ENCODE results near the gene NFKB2.

Gene NFKB2

GRCh38 chr10:102408728-102409603, 13.5 kb downstream of the NFKB2 start:
- peak; percentile 65 for DNase-seq (ENCODE audit: low read depth)

DNA sequence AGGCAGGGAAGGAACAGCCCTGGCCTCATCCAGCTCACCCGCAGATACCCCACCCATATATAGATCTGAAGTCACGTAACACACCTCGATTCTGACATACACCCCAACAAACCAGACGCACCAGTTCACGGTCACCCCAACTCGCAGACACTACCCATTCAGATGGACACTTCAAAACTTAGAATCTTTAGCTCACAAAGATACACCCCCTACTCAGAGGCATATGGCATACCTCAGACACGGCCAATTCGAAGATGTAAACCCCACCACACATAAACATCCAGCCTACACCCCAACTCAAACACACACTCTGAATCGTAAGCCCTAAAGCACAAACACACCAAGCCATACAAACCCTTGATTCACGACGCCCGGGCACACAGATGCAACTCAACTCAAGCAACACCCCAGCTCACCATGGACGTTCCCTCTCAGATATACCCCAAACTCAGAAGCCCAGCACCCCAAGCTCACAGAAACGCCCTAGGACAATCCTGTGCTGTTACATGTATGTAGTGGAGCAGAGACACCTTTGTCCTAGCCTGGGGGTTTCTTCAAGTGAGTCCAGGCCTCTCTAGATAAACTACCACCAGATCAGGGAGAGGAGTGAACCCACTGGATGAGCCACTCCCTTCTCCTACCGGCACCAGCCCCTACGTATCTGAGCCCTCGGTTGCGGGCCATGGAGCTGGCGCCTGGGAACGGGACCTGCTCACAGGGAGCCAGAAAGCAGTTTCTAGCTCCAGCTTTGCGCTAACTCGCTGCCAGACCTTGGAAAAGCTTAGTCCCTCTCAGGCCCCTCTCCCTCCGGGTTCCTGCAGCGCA, 14.3 kb downstream of the NFKB2 start:
- DNase-seq (ENCODE audit: low read depth) = no peak

DNA sequence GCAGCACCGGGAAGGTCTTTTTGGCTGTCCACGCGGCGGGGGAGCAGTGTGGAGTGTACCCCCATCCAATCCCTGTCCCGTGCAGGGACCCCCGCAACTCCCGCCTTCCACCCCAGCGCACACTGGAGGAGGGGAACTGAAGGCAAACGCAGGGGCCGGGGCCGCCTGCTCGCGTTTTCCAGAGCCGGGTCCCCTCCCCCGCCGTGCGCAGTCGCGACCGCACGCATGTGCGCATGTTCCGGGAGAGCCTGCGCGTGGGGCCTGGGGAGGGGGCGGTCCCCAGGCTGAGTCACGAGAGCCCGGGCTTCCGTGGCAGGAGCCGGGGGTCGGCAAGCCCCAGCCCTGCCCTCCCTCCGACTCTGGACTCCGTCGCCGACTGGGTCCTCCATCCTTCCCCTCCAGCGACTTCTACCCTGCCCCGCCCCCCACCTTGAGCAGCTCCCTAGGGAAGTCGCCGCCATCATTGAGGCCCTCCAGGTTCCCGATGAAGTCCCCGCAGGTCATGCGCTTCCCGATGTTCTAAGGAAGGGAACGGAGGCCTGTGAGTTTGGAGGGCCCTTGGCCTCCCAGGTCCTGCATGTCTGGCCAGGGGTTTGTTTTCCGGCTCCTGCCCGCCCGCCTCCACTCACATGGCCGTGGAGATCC, 15.0 kb downstream of the NFKB2 start:
- DNase-seq (ENCODE audit: low read depth) = no peak

DNA sequence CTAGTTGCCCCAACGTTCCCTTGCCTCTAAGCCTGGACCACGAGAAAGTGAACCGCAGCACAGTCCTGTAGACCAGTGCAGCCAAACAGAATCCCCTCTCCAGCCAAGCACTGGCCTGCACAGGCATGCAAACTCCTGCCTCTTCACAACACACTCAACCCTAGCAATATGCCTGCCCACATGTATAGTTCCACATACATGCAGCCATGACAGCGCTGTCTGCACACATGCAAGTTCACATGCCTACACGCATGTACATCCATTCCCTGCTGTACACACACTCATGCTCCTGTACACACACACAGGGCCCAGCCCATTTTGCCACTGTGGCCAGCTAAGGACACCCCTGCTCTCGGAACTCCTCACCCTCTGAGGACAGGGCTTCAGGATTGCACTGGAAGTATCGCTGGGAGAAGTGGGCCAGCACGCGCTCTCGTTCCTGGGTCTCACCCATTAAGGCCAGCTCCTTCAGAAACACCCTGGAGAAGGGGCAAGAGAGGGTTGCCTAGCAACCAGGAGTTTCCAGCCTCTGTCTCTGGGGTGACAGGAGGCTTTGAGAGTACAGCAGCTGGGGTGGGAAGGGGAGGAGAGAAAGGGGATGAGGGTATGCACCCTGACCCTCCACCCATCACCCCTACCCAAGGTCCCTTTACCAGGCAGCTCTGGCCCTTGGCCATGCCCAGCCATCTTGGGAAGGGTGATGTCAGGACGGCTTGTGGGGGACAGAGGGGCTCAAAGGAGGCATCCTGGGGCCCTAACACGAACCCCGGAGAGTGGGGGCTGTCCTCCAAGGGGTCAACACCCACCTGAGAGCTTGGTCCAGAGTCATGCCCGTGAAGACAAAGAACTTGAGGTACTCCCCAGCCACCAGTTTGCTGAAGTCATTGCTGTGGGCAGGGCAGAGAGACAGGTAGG, 16.1 kb downstream of the NFKB2 start:
- no peak for DNase-seq (ENCODE audit: low read depth)

- no peak for DNase-seq (ENCODE audit: low read depth)
These were observed 16.8 kb downstream of the NFKB2 start for GRCh38 chr10:102412293-102412692.

GRCh38 chr10:102413053-102413705, 17.7 kb downstream of the NFKB2 start:
- DNase-seq (ENCODE audit: low read depth) = no peak

- no peak for DNase-seq (ENCODE audit: low read depth)
These were observed 18.5 kb downstream of the NFKB2 start for GRCh38 chr10:102413806-102414561.

DNA sequence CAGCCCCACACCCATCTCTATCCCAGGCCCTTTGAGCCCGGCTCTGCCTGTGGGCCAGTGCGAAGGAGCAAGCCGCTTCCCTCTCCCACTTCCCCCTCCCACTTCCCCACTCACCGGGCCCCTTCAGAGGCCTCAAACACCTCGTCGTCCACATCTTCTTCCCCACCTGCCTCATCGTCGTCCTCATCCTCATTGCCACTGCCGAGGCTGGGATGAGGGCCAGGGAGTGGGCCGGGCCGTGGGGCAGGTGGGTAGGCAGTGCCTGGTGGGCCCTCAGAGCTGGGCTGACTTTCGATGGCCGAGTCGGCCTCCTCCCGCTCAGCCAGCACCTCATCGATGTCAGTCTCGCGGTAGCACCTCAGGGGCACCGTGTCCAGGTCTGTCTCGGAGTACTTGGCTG, 19.2 kb downstream of the NFKB2 start:
- DNase-seq (ENCODE audit: low read depth) = no peak

- no peak for DNase-seq (ENCODE audit: low read depth)
These were observed 20.8 kb downstream of the NFKB2 start for GRCh38 chr10:102416283-102416682.

- no peak for DNase-seq (ENCODE audit: low read depth)
These were observed 21.2 kb downstream of the NFKB2 start for GRCh38 chr10:102416695-102417094.

- no peak for DNase-seq (ENCODE audit: low read depth)
These were observed 23.2 kb downstream of the NFKB2 start, which contains the start of gene PSD for GRCh38 chr10:102418622-102419268. TSS of gene PSD (minus strand) at chr10:102418785. CDS start at chr10:102417038, 1,747 bp downstream.

DNA sequence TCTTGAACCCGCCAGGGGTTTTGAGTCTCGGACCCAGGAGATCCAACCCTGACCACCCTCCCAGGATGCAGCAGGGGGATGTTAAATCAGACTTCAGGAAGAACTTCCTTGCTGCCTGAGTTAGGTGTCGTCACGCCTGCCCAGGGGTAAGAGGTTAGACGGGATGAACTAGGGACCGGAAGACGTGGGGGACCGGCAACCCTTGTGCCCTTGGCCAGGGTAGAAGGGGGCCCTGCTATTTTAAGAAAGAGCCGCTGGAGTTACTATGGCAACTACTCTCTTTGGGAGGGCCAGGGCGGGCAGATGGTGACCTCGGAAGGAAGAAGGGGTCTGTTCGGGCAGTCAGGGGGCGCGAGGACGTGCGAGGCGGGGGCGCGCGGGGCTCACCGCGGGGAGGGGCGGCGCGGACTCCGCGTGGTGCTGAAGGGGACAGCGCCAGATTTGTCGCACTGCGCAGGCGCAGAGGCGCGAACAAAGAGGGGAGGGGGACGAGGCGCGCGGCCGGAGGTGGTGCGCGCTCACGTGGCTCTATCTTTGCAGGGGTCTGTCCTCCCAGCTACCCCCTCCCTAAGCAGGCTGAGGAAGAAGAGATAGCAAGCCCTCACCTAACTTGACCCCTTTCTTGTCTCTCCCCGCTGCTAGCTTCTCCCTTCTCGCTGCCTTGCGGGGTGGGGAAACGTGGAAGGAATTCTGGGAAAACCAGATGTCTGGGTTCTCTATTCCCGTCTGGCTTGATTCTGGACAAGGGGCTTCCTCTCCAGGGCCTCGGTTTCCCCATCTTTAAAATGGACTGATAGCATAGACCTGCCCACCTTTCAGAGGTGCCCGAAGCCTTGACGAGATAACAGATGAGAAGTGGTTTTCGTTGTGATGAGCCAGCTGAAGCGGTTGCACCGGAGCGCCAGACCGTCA, 24.0 kb downstream of the NFKB2 start:
- DNase-seq (ENCODE audit: low read depth) = peak; percentile 48

GRCh38 chr10:102420181-102420713, 24.7 kb downstream of the NFKB2 start:
- no peak for DNase-seq (ENCODE audit: low read depth)

- DNase-seq (ENCODE audit: low read depth) = peak; percentile 82
These were observed 25.4 kb downstream of the NFKB2 start, which contains the start of gene FBXL15 for GRCh38 chr10:102420714-102421506. TSS of gene FBXL15 (plus strand) at chr10:102420836. CDS start at chr10:102421130, 294 bp downstream.

GRCh38 chr10:102421507-102421756, 25.9 kb downstream of the NFKB2 start:
- no peak for DNase-seq (ENCODE audit: low read depth)

GRCh38 chr10:102421757-102422512, 26.4 kb downstream of the NFKB2 start:
- DNase-seq (ENCODE audit: low read depth) = no peak

Measured in T follicular helper cell (primary cell).